Dermis microvascular lymphatic vessel endothelial cell (primary cell): ENCODE results near the gene SLC9A5. TPM values are rescaled to one million over a fixed set of nuclear protein-coding genes. Genes with fewer than 3 reads are reported as not detected.

Source experiments
- DNase-seq, 2 donors: peaks; one replicate each; pipeline versions ENCODE4 v3.0.0 to v3.0.0-alpha.2; 2010; ENCODE audit warnings: low read depth in 2 of 2
- total RNA-seq: library from RNA; depleted of rRNA; stranded (reverse); fragments of >200 nt; gene quantifications from 2 replicates; pipeline ENCODE4 v1.2.1, GENCODE V29; 2014

Gene SLC9A5
- total RNA-seq, 1 donor from 2014 or later = 0.39 TPM

GRCh38 chr16:67310561-67310960 lies 61.8 kb downstream of the SLC9A5 start:
- DNase-seq = no peak

- peak; percentile 83 to 96 for DNase-seq
Measured at GRCh38 chr16:67311607-67312488, 63.1 kb downstream of the SLC9A5 start.

DNA sequence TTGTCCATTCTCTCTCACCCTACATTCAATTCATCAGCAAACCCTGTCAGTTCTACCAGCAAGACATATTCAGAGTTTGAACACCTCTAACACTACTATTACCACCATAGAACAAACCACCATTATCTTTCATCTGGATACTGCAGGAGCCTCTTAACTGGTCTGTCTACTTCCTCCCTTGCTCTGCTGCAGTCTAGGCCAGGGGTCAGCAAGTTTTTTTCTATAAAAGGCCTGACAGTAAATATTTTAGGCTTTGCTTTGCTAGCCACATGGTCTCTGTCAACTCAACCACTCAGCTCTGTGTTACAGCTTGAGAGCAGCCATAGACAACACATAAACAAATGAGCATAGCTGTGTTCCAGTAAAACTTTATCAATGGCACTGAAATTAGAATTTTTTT lies 63.9 kb downstream of the SLC9A5 start:
- DNase-seq = no peak

- DNase-seq = no peak
Measured at GRCh38 chr16:67317853-67318252, 69.1 kb downstream of the SLC9A5 start.

Other genes with a start within 250 kb of the SLC9A5 start
- gene CBFB, start 219.8 kb upstream of the SLC9A5 start, total RNA-seq = 44.8 and 51.1 TPM in 2 replicates
- gene PHAF1, start 139.0 kb upstream of the SLC9A5 start, total RNA-seq = 9.6 and 15.0 TPM in 2 replicates
- gene B3GNT9, start 98.0 kb upstream of the SLC9A5 start, total RNA-seq = 2.4 and 6.3 TPM in 2 replicates
- 12.1 and 17.2 TPM in 2 replicates for gene TRADD, start 89.1 kb upstream of the SLC9A5 start, total RNA-seq
- 4.2 and 7.1 TPM in 2 replicates for gene FBXL8, start 89.0 kb upstream of the SLC9A5 start, total RNA-seq
- gene HSF4, start 84.2 kb upstream of the SLC9A5 start, total RNA-seq = 0.77 and 1.1 TPM in 2 replicates
- 5.8 and 6.8 TPM in 2 replicates for gene NOL3, start 78.4 kb upstream of the SLC9A5 start, total RNA-seq
- 6.7 and 8.1 TPM in 2 replicates for gene MATCAP1, start 65.0 kb upstream of the SLC9A5 start, total RNA-seq
- 38.8 and 57.7 TPM in 2 replicates for gene EXOC3L1, start 58.8 kb upstream of the SLC9A5 start, total RNA-seq
- gene E2F4, start 56.8 kb upstream of the SLC9A5 start, total RNA-seq = 58.8 and 64.5 TPM in 2 replicates
- 0.64 and 1.0 TPM in 2 replicates for gene ELMO3, start 49.8 kb upstream of the SLC9A5 start, total RNA-seq
- 23.6 and 28.1 TPM in 2 replicates for gene TMEM208, start 21.8 kb upstream of the SLC9A5 start, total RNA-seq
- gene FHOD1, start 1.5 kb upstream of the SLC9A5 start, total RNA-seq = 15.0 and 18.2 TPM in 2 replicates
- gene PLEKHG4, start 30.6 kb downstream of the SLC9A5 start, total RNA-seq = 9.2 and 11.6 TPM in 2 replicates
- under 0.01 TPM in 1 of 2 replicates, not detected in the other for gene KCTD19, start 77.8 kb downstream of the SLC9A5 start, total RNA-seq
- under 0.01 and 0.13 TPM in 2 replicates for gene LRRC36, start 77.8 kb downstream of the SLC9A5 start, total RNA-seq
- gene TPPP3, start 144.5 kb downstream of the SLC9A5 start, total RNA-seq = under 0.01 TPM in 2 replicates
- gene ZDHHC1, start 167.5 kb downstream of the SLC9A5 start, total RNA-seq = 3.1 and 6.4 TPM in 2 replicates
- not detected in 2 replicates for gene HSD11B2, start 182.1 kb downstream of the SLC9A5 start, total RNA-seq
- 86.7 and 153 TPM in 2 replicates for gene ATP6V0D1, start 232.2 kb downstream of the SLC9A5 start, total RNA-seq
- not detected in 2 replicates for gene AGRP, start 234.6 kb downstream of the SLC9A5 start, total RNA-seq